22Rv1 (cell line): ENCODE data around the gene PDE3B.
"Not testable (repeated sequence)": the region's sequence is repeated elsewhere in the genome, so short reads cannot be mapped to it uniquely, and the experiment has no call there.

Source experiments
- H3K27ac ChIP-seq: fragments of 450-650 bp; 2 replicates; pipeline ENCODE4 v1.5.1; 2017
- ZFX ChIP-seq: fragments of 450-650 bp; IDR thresholded peaks from 2 replicates; pipeline ENCODE4 v1.6.1; 2017; ENCODE audit warnings: antibody characterized with exemption, borderline replicate concordance
- TF ChIP-seq, protein P1 (sequence below): fragments of 450-650 bp; IDR thresholded peaks from 2 replicates; pipeline ENCODE4 v1.5.1; 2017; ENCODE audit warnings: mild to moderate bottlenecking

The PDE3B gene

DNA sequence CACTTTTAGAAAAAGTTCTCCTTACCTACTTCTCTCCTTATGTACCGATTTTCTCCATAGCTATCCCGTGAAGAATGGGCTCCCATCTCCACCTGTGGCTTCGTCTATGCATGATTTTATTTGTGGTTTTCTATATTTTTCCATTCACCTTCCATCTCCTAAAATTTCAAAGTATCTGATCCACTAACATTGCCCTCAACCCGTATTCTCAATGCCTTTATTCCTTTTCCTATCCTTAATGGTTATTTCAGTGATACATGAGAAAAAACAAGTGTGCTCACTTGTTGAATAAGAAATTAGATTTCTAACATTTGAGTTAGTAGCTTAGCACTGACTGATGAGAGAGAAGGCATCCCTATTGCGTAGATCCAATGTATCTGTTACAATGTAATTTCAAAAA lies 231.6 kb downstream of the PDE3B start:
- no peak for TF ChIP-seq ZFX
- TF ChIP-seq, protein P1, sequence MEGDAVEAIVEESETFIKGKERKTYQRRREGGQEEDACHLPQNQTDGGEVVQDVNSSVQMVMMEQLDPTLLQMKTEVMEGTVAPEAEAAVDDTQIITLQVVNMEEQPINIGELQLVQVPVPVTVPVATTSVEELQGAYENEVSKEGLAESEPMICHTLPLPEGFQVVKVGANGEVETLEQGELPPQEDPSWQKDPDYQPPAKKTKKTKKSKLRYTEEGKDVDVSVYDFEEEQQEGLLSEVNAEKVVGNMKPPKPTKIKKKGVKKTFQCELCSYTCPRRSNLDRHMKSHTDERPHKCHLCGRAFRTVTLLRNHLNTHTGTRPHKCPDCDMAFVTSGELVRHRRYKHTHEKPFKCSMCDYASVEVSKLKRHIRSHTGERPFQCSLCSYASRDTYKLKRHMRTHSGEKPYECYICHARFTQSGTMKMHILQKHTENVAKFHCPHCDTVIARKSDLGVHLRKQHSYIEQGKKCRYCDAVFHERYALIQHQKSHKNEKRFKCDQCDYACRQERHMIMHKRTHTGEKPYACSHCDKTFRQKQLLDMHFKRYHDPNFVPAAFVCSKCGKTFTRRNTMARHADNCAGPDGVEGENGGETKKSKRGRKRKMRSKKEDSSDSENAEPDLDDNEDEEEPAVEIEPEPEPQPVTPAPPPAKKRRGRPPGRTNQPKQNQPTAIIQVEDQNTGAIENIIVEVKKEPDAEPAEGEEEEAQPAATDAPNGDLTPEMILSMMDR = no peak
- H3K27ac ChIP-seq = no peak overlapping the region

DNA sequence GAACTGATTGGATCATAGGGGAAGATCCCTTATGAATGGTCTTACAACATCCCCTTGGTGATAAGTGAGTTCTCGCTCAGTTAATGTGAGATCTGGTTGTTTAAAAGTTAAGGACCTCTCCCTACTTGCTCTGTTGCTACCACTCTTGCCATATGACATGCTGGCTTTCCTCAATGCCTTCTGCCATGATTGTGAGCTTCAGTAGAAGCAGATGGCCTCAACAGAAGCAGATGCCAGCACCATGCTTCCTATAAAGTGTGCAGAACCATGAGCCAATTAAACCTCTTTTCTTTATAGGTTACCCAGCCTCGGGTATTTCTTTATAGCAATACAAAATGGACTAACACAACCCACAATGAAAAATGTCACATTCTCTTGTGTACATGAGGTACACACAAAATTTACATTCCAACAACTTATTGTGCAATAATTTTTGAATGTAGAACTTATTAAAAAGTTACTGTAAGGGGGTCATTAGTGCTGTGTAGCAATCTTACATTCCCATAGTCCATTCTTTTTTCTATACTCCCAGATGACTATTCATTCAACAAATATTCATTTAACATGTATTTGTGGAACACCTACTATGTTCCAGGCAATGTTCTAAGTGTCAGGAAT lies 238.1 kb downstream of the PDE3B start:
- no peak overlapping the region for H3K27ac ChIP-seq
- TF ChIP-seq ZFX = no peak
- TF ChIP-seq, protein P1 = no peak

DNA sequence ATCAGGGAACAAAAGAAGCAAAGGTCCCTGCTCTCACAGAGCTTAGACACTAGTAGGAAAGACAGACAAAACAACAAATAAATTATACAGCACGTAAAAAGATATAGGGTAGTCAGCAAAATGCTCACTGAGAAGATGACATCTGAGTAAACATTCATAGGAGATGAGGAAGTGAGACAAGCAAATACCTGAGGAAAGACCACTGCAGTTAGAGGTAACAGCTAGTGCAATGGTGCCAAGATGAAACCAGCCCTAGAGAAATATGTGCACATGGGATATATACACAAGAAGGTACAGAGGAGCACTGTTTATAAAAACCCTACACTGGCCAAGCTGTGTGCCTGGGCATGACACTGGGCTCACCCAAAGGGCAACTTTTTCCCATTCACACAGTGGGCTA lies 238.6 kb downstream of the PDE3B start:
- H3K27ac ChIP-seq = no peak overlapping the region
- no peak for TF ChIP-seq ZFX
- TF ChIP-seq, protein P1 = no peak

DNA sequence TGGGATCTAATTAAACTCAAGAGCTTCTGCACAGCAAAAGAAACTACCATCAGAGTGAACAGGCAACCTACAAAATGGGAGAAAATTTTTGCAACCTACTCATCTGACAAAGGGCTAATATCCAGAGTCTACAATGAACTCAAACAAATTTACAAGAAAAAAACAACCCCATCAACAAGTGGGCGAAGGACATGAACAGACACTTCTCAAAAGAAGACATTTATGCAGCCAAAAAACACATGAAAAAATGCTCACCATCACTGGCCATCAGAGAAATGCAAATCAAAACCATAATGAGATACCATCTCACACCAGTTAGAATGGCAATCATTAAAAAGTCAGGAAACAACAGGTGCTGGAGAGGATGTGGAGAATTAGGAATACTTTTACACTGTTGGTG lies 240.1 kb downstream of the PDE3B start:
- not testable (repeated sequence) for H3K27ac ChIP-seq

DNA sequence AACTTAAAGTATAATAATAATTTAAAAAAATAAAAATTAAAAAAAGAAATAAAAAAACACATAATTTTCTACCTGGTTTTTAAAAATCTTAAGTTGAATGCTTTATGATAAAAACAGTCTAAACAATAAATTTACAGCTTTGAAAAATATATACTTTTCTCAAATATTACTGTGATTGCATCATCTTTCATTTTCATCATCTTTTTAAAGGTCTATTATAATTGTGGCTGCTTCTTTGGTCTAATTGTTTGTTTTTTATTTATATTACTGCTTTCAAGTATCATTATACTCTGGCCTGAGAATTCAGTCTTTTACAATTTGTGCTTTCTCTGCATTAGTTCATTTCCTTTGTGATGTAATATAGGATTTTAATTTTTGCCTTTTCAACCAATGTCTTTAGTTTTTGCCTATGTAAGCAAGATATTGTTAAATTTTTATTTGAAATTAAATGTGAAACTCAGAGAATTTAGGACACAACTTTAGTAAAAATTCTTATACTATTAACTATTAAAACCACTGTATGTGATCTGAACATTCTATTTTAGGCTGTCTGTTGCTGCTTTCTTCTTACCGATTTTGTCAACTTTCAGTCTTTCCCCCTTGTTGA lies 241.2 kb downstream of the PDE3B start:
- no peak overlapping the region for H3K27ac ChIP-seq
- no peak for TF ChIP-seq ZFX
- TF ChIP-seq, protein P1 = no peak

DNA sequence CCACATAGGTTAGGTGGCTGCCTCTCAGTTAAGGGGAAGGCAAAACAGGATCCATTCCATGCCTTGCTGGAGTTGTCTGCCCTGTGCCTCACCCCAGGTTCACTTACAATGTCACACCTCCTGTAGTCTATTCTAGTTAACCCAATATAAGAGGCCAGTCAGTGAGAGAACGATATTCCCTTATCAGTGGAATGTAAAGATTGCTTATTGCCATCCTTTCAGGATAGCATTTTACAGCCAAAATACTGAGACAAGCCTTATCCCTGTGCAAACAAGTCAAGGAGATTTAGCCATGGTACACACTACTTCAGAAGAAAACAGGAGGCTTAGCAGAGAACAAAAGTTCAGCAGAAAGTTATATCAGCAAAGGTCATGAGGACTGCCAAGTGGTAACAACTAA lies 242.9 kb downstream of the PDE3B start:
- TF ChIP-seq ZFX = no peak
- TF ChIP-seq, protein P1 = no peak
- no peak overlapping the region for H3K27ac ChIP-seq

DNA sequence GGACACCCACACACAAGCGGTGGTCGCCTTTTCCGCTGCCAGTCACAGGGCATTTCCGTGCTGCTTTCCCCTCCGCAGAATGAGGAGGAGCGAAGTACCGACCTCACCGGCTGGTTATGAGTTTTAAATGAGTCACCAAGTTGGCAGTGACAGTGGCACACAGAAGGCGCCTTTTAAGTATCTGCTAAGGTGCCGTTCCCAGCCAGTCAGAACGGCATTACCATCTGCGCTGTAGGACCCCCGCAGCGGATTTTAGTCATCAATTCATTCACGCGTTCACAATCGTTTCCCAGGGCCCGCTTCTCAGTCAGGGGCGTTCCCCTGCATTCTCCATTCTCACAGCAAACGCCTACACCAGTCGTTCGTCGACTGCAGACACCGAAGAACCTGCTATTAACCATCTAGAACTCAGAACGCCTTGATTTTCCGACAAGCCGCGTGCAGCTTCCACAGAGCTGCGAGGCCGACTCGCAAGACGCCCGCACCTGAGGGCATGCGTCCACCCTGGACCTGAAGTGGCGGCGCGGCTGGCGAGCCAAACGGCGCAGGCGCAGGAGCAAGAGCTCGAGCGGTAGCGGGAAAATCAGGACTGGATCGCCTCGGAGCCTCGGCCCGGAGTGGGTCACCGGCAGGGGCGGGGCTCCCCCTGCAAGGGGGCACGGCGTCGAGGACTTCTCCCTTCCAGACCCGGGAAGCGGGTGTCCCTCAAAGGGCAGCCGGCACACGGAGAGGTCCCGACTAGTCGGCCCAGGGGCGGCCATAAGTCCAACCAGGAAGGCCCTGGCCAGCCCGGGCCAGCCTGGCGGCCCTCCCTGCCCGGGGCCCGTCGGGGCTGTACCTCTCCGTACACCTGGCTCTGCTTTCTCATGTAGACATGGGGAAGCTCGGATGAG lies 247.8 kb downstream of the PDE3B start:
- no peak for TF ChIP-seq ZFX
- TF ChIP-seq, protein P1 = no peak
- peak overlapping the region; percentile 88 for H3K27ac ChIP-seq
